Tibial nerve (tissue), 4 donors: ENCODE data around the gene EHHADH.

ENCODE experiments used
- EP300 ChIP-seq, 2 donors: sonication (generic); formaldehyde crosslinking; IDR thresholded peaks; one replicate each; pipeline ENCODE4 v1.6.1; 2017; ENCODE audit warnings: antibody characterized with exemption in 2 of 2, mild to moderate bottlenecking in 1 of 2
- POLR2A ChIP-seq, 2 donors: fragments of 450-650 bp; IDR thresholded peaks; one replicate each; pipeline ENCODE4 v1.6.1; 2017; ENCODE audit warnings: antibody characterized with exemption in 2 of 2, mild to moderate bottlenecking in 2 of 2, moderate library complexity in 2 of 2
- TF ChIP-seq, protein P1 (sequence below), 5 experiments: fragments of 200-600 bp in 3 of 5; fragments of 450-650 bp in 2 of 5; sonication (generic) in 3 of 5; IDR thresholded peaks; one replicate each; pipeline ENCODE4 v1.5.1; 2016 to 2019; ENCODE audit warnings: antibody characterized with exemption in 5 of 5, mild to moderate bottlenecking in 3 of 5, moderate library complexity in 2 of 5

DNA sequence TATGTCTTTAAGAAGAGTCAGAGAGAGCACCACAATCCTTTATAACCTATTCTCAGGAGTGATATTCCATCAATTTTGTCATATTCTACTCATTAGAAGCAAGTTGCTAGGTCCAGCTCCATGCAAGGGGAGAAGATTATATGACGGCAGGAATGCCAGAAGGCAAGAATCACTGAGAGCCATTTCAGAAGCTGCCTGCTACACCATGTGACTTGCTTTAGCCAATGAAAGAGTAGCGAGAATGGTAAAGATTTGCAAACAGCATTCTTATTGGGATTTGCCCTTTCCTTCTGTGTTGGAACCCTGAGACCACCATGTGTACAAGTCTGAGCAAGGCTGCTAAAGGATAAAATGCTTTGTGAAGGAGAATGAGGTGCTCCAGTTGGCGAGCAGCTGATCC lies 96.5 kb downstream of the EHHADH start:
- no peak for TF ChIP-seq POLR2A (IDR thresholded peaks at IDR 0.05)
- TF ChIP-seq EP300 (IDR thresholded peaks at IDR 0.05): no peak
- TF ChIP-seq, protein P1, sequence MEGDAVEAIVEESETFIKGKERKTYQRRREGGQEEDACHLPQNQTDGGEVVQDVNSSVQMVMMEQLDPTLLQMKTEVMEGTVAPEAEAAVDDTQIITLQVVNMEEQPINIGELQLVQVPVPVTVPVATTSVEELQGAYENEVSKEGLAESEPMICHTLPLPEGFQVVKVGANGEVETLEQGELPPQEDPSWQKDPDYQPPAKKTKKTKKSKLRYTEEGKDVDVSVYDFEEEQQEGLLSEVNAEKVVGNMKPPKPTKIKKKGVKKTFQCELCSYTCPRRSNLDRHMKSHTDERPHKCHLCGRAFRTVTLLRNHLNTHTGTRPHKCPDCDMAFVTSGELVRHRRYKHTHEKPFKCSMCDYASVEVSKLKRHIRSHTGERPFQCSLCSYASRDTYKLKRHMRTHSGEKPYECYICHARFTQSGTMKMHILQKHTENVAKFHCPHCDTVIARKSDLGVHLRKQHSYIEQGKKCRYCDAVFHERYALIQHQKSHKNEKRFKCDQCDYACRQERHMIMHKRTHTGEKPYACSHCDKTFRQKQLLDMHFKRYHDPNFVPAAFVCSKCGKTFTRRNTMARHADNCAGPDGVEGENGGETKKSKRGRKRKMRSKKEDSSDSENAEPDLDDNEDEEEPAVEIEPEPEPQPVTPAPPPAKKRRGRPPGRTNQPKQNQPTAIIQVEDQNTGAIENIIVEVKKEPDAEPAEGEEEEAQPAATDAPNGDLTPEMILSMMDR (IDR thresholded peaks at IDR 0.05): no peak
